PC-9 (cell line): ENCODE data around the gene PCDHGC5. TPM values are rescaled to one million over a fixed set of nuclear protein-coding genes. Genes with fewer than 3 reads are reported as not detected.

ENCODE experiments used
- BruUV-seq: library from RNA; stranded (reverse); fragments of 400-500 nt; replicated peaks from 2 replicates; lab custom pipeline; 2021; lab: Mats Ljungman, UMichigan
- CTCF ChIA-PET: fragments of 300-600 bp; sonication (Branson Sonifier 250); formaldehyde crosslinking; loops from one replicate; lab custom pipeline; 2022; ENCODE audit warnings: antibody characterized with exemption; lab: Charles Lee
- POLR2A ChIA-PET: fragments of 300-600 bp; sonication (Branson Sonifier 250); formaldehyde crosslinking; loops from one replicate; lab custom pipeline; 2022; ENCODE audit warnings: antibody characterized with exemption; ENCODE audit not compliant: unreplicated experiment; lab: Charles Lee
- DNase-seq, 2 experiments: peaks; one replicate each; pipeline versions ENCODE4 v3.0.0 to v3.0.0-alpha.2; 2015 to 2022; ENCODE audit warnings: mixed read lengths in 1 of 2
- H2AFZ ChIP-seq: fragments of 200-600 bp; sonication (generic); 2 replicates; pipeline ENCODE4 v1.8.1; 2017; ENCODE audit warnings: antibody characterized with exemption
- H3F3A ChIP-seq: fragments of 200-600 bp; sonication (generic); 2 replicates; pipeline ENCODE4 v1.8.1; 2017; ENCODE audit warnings: antibody characterized with exemption, mild to moderate bottlenecking, low read depth; ENCODE audit not compliant: insufficient read depth
- H3K27ac ChIP-seq: fragments of 200-600 bp; sonication (generic); 2 replicates; pipeline ENCODE4 v1.6.1; 2016; ENCODE audit warnings: mixed run types
- H3K27me3 ChIP-seq: fragments of 200-600 bp; sonication (generic); 2 replicates; pipeline ENCODE4 v1.6.1; 2016; ENCODE audit warnings: low read depth, mixed run types; ENCODE audit not compliant: insufficient read depth
- H3K36me3 ChIP-seq: fragments of 200-600 bp; sonication (generic); 2 replicates; pipeline ENCODE4 v1.6.1; 2016; ENCODE audit warnings: low read depth, mixed run types
- H3K4me1 ChIP-seq: fragments of 200-600 bp; sonication (generic); replicated peaks from 2 replicates; pipeline ENCODE4 v1.6.1; 2016; ENCODE audit warnings: mixed run types; ENCODE audit not compliant: insufficient read depth
- H3K4me2 ChIP-seq: fragments of 200-600 bp; sonication (generic); 2 replicates; pipeline ENCODE4 v1.6.1; 2017; ENCODE audit warnings: mixed run types
- H3K4me3 ChIP-seq: fragments of 200-600 bp; sonication (generic); 2 replicates; pipeline ENCODE4 v1.6.1; 2016; ENCODE audit warnings: mixed run types
- H3K79me2 ChIP-seq: fragments of 200-600 bp; sonication (generic); 2 replicates; pipeline ENCODE4 v1.6.1; 2017; ENCODE audit warnings: low read depth, mixed run types
- H3K9me2 ChIP-seq: fragments of 200-600 bp; sonication (generic); 2 replicates; pipeline ENCODE4 v1.8.1; 2017; ENCODE audit warnings: mild to moderate bottlenecking; ENCODE audit not compliant: insufficient read depth
- H3K9me3 ChIP-seq: fragments of 200-600 bp; sonication (generic); 2 replicates; pipeline ENCODE4 v1.8.1; 2016; ENCODE audit warnings: low read depth; ENCODE audit not compliant: insufficient read depth
- H4K20me1 ChIP-seq: fragments of 200-600 bp; sonication (generic); 2 replicates; pipeline ENCODE4 v1.8.1; 2017; ENCODE audit not compliant: insufficient read depth
- CTCF ChIP-seq: fragments of 200-600 bp; sonication (generic); conservative IDR thresholded peaks from 2 replicates; pipeline ENCODE4 v1.6.1; 2017; ENCODE audit warnings: mixed run types, antibody characterized with exemption, mild to moderate bottlenecking, moderate library complexity
- EZH2 ChIP-seq: fragments of 200-600 bp; sonication (generic); IDR thresholded peaks from 2 replicates; pipeline ENCODE4 v1.8.0; 2017; ENCODE audit warnings: antibody characterized with exemption, low read depth
- intact Hi-C: fragments of 100-400 bp; cut with micrococcal nuclease; formaldehyde crosslinking; loops from one replicate; pipeline ENCODE4 v1.10.0; 2022; ENCODE audit not compliant: unreplicated experiment
- total RNA-seq: library from RNA; stranded (reverse); gene quantifications from 2 replicates; pipeline ENCODE4 v1.2.3, GENCODE V29; 2021

The PCDHGC5 gene
- total RNA-seq, 1 experiment from 2014 or later, result not detected

GRCh38 chr5:141494761-141495452, 6.0 kb downstream of the PCDHGC5 start:
- Histone ChIP-seq H3K27me3 (peaks cover 32% of the 10 kb centered on the region), H3K4me3 (no peak overlapping the region), H3K36me3 (no peaks in the 10 kb centered on the region), H2AFZ (no peak overlapping the region), H3K4me1 (no peaks in the 10 kb centered on the region), H3K27ac (no peak overlapping the region), H3F3A (no peaks in the 10 kb centered on the region), H3K4me2 (no peak overlapping the region), H3K9me2 (no peaks in the 10 kb centered on the region), H4K20me1 (no peaks in the 10 kb centered on the region), H3K9me3 (no peaks in the 10 kb centered on the region), H3K79me2 (no peaks in the 10 kb centered on the region)
- BruUV-seq, result no TSS peak
- POLR2A ChIA-PET, result no interaction called here
- no peak for DNase-seq
- TF ChIP-seq EZH2 (no peak), CTCF (no peak)
- intact Hi-C loops, result no loop called here
- CTCF ChIA-PET, result no interaction called here

- BruUV-seq, result no TSS peak
- Histone ChIP-seq H2AFZ (no peak overlapping the region), H3F3A (no peaks in the 10 kb centered on the region), H3K79me2 (no peaks in the 10 kb centered on the region), H3K9me3 (no peaks in the 10 kb centered on the region), H3K4me1 (no peaks in the 10 kb centered on the region), H3K9me2 (no peaks in the 10 kb centered on the region), H3K4me3 (no peak overlapping the region), H3K36me3 (no peaks in the 10 kb centered on the region), H3K27ac (no peak overlapping the region), H3K4me2 (no peak overlapping the region), H4K20me1 (no peaks in the 10 kb centered on the region), H3K27me3 (peaks cover 30% of the 10 kb centered on the region)
- CTCF ChIA-PET, result no interaction called here
- intact Hi-C loops, result no loop called here
- no peak for DNase-seq
- POLR2A ChIA-PET, result no interaction called here
- TF ChIP-seq CTCF (no peak), EZH2 (no peak)
Measured at GRCh38 chr5:141495453-141495811, 6.6 kb downstream of the PCDHGC5 start.

DNA sequence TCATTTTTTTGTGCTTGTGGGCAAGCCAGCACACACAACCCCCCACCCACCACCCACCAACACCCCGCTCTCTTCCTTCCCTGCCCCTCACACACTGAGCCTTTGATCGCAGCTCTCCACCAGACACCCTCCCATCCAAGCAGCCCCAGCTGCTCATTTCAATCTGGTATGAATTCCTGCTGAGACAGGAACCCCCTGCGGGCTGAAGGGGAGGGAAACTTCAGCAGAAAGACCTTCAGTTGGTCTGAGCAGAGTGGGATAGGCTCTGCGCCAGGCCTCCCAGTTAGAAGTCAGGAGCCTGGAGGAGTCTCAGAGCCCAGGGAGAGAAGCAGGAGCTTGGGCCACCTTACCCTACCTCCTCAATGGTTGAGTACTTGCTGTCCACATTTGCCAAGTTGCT, 7.2 kb downstream of the PCDHGC5 start:
- no peaks in the 10 kb centered on the region for H3K36me3 ChIP-seq
- H3K9me2 ChIP-seq, result no peaks in the 10 kb centered on the region
- H3K9me3 ChIP-seq, result no peaks in the 10 kb centered on the region
- H3K4me2 ChIP-seq, result no peak overlapping the region
- no peak overlapping the region for H3K4me3 ChIP-seq
- BruUV-seq, result no TSS peak
- ChIA-PET CTCF (no interaction called here), POLR2A (no interaction called here)
- no peaks in the 10 kb centered on the region for H4K20me1 ChIP-seq
- no peak for DNase-seq
- no peaks in the 10 kb centered on the region for H3F3A ChIP-seq
- H3K27me3 ChIP-seq, result peaks cover 30% of the 10 kb centered on the region
- no peak for TF ChIP-seq CTCF
- no peaks in the 10 kb centered on the region for H3K4me1 ChIP-seq
- H2AFZ ChIP-seq, result no peak overlapping the region
- intact Hi-C loops, result no loop called here
- no peak overlapping the region for H3K27ac ChIP-seq
- H3K79me2 ChIP-seq, result no peaks in the 10 kb centered on the region
